MG63 (cell line): ENCODE data around the gene RASGEF1B. TPM values are rescaled to one million over a fixed set of nuclear protein-coding genes. Genes with fewer than 3 reads are reported as not detected.

Source experiments
- DNase-seq: peaks from one replicate; pipeline ENCODE4 v3.0.0-alpha.2; 2020
- H3K27me3 ChIP-seq: fragments of 250-450 bp; sonication (Bioruptor Pico); 2 replicates; pipeline ENCODE4 v1.5.1; 2020; ENCODE audit warnings: mild to moderate bottlenecking, moderate library complexity
- H3K36me3 ChIP-seq: fragments of 250-450 bp; sonication (Bioruptor Pico); 2 replicates; pipeline ENCODE4 v1.5.1; 2020; ENCODE audit warnings: mild to moderate bottlenecking, moderate library complexity
- H3K4me3 ChIP-seq: fragments of 250-450 bp; sonication (Bioruptor Pico); 2 replicates; pipeline ENCODE4 v1.5.1; 2020; ENCODE audit warnings: mild to moderate bottlenecking, moderate library complexity
- H3K9me3 ChIP-seq: fragments of 250-450 bp; sonication (Bioruptor Pico); 2 replicates; pipeline ENCODE4 v1.5.1; 2020; ENCODE audit warnings: mild to moderate bottlenecking, moderate library complexity
- total RNA-seq: library from RNA; depleted of rRNA; stranded (reverse); fragments of >200 nt; shearing (Covaris generic); gene quantifications from 2 replicates; pipeline ENCODE4 v1.2.3, GENCODE V29; 2014; ENCODE audit warnings: low replicate concordance

The RASGEF1B gene
- total RNA-seq, 1 experiment from 2014 or later = 0.53 TPM

- Histone ChIP-seq H3K36me3 (no peaks in the 10 kb centered on the region), H3K4me3 (no peak overlapping the region), H3K27me3 (no peaks in the 10 kb centered on the region), H3K9me3 (no peaks in the 10 kb centered on the region)
- DNase-seq = no peak
Observed at GRCh38 chr4:81455897-81456296, 15.8 kb downstream of the RASGEF1B start.

GRCh38 chr4:81454948-81455347 is 16.8 kb downstream of the RASGEF1B start:
- H3K36me3 ChIP-seq = no peaks in the 10 kb centered on the region
- no peak overlapping the region for H3K4me3 ChIP-seq
- no peak for DNase-seq
- H3K9me3 ChIP-seq = no peaks in the 10 kb centered on the region
- H3K27me3 ChIP-seq = no peaks in the 10 kb centered on the region

GRCh38 chr4:81454499-81454898 is 17.2 kb downstream of the RASGEF1B start:
- Histone ChIP-seq H3K9me3 (no peaks in the 10 kb centered on the region), H3K27me3 (no peaks in the 10 kb centered on the region), H3K4me3 (no peak overlapping the region), H3K36me3 (no peaks in the 10 kb centered on the region)
- no peak for DNase-seq

- DNase-seq = no peak
- no peaks in the 10 kb centered on the region for H3K36me3 ChIP-seq
- no peak overlapping the region for H3K4me3 ChIP-seq
- no peaks in the 10 kb centered on the region for H3K27me3 ChIP-seq
- no peaks in the 10 kb centered on the region for H3K9me3 ChIP-seq
Observed at GRCh38 chr4:81453024-81453423, 18.7 kb downstream of the RASGEF1B start.

- no peaks in the 10 kb centered on the region for H3K27me3 ChIP-seq
- no peak for DNase-seq
- no peak overlapping the region for H3K4me3 ChIP-seq
Observed at GRCh38 chr4:81452452-81453006, 19.2 kb downstream of the RASGEF1B start.

GRCh38 chr4:81449015-81449414 is 22.7 kb downstream of the RASGEF1B start:
- H3K4me3 ChIP-seq = no peak overlapping the region
- H3K9me3 ChIP-seq = no peaks in the 10 kb centered on the region
- no peaks in the 10 kb centered on the region for H3K36me3 ChIP-seq
- H3K27me3 ChIP-seq = no peaks in the 10 kb centered on the region
- no peak for DNase-seq

More at GRCh38 chr4:81452452-81453006, 19.2 kb downstream of the RASGEF1B start:
- Histone ChIP-seq H3K36me3 (no peaks in the 10 kb centered on the region), H3K9me3 (no peaks in the 10 kb centered on the region)

- H3K4me3 ChIP-seq = no peak overlapping the region
- DNase-seq = no peak
Observed at GRCh38 chr4:81447566-81448229, 24.0 kb downstream of the RASGEF1B start.

GRCh38 chr4:81446634-81447033 is 25.1 kb downstream of the RASGEF1B start:
- Histone ChIP-seq H3K9me3 (no peaks in the 10 kb centered on the region), H3K36me3 (no peaks in the 10 kb centered on the region), H3K27me3 (no peaks in the 10 kb centered on the region), H3K4me3 (no peak overlapping the region)
- no peak for DNase-seq

More at GRCh38 chr4:81447566-81448229, 24.0 kb downstream of the RASGEF1B start:
- Histone ChIP-seq H3K27me3 (no peaks in the 10 kb centered on the region), H3K36me3 (no peaks in the 10 kb centered on the region), H3K9me3 (no peaks in the 10 kb centered on the region)

- DNase-seq = no peak
- H3K9me3 ChIP-seq = no peaks in the 10 kb centered on the region
- no peaks in the 10 kb centered on the region for H3K27me3 ChIP-seq
- no peaks in the 10 kb centered on the region for H3K36me3 ChIP-seq
- H3K4me3 ChIP-seq = no peak overlapping the region
Observed at GRCh38 chr4:81445196-81445595, 26.5 kb downstream of the RASGEF1B start.

- DNase-seq = no peak
Observed at GRCh38 chr4:81442484-81443085, 29.1 kb downstream of the RASGEF1B start.

GRCh38 chr4:81440949-81441348 is 30.8 kb downstream of the RASGEF1B start:
- no peak for DNase-seq
- H3K36me3 ChIP-seq = no peaks in the 10 kb centered on the region

More at GRCh38 chr4:81442484-81443085, 29.1 kb downstream of the RASGEF1B start:
- Histone ChIP-seq H3K36me3 (no peaks in the 10 kb centered on the region), H3K27me3 (no peaks in the 10 kb centered on the region), H3K4me3 (no peak overlapping the region), H3K9me3 (no peaks in the 10 kb centered on the region)

GRCh38 chr4:81436941-81437574 is 34.6 kb downstream of the RASGEF1B start:
- no peak overlapping the region for H3K4me3 ChIP-seq
- no peaks in the 10 kb centered on the region for H3K9me3 ChIP-seq
- no peaks in the 10 kb centered on the region for H3K36me3 ChIP-seq
- DNase-seq = no peak
- no peaks in the 10 kb centered on the region for H3K27me3 ChIP-seq

More at GRCh38 chr4:81440949-81441348, 30.8 kb downstream of the RASGEF1B start:
- Histone ChIP-seq H3K9me3 (no peaks in the 10 kb centered on the region), H3K4me3 (no peak overlapping the region), H3K27me3 (no peaks in the 10 kb centered on the region)

GRCh38 chr4:81436096-81436495 is 35.6 kb downstream of the RASGEF1B start:
- H3K36me3 ChIP-seq = no peaks in the 10 kb centered on the region
- no peaks in the 10 kb centered on the region for H3K27me3 ChIP-seq
- no peaks in the 10 kb centered on the region for H3K9me3 ChIP-seq
- DNase-seq = no peak
- H3K4me3 ChIP-seq = no peak overlapping the region

- Histone ChIP-seq H3K27me3 (no peaks in the 10 kb centered on the region), H3K36me3 (no peaks in the 10 kb centered on the region), H3K9me3 (no peaks in the 10 kb centered on the region), H3K4me3 (no peak overlapping the region)
- no peak for DNase-seq
Observed at GRCh38 chr4:81432825-81433224, 38.9 kb downstream of the RASGEF1B start.

- no peak overlapping the region for H3K4me3 ChIP-seq
- H3K36me3 ChIP-seq = no peaks in the 10 kb centered on the region
- no peak for DNase-seq
- H3K27me3 ChIP-seq = no peaks in the 10 kb centered on the region
- H3K9me3 ChIP-seq = no peaks in the 10 kb centered on the region
Observed at GRCh38 chr4:81431971-81432370, 39.7 kb downstream of the RASGEF1B start.

- no peaks in the 10 kb centered on the region for H3K27me3 ChIP-seq
- H3K4me3 ChIP-seq = no peak overlapping the region
- H3K9me3 ChIP-seq = no peaks in the 10 kb centered on the region
- H3K36me3 ChIP-seq = no peaks in the 10 kb centered on the region
- DNase-seq = no peak
Observed at GRCh38 chr4:81429607-81430006, 42.1 kb downstream of the RASGEF1B start.

- DNase-seq = no peak
Observed at GRCh38 chr4:81429031-81429430, 42.7 kb downstream of the RASGEF1B start.

More at GRCh38 chr4:81429031-81429430, 42.7 kb downstream of the RASGEF1B start:
- H3K27me3 ChIP-seq = no peaks in the 10 kb centered on the region
- H3K4me3 ChIP-seq = no peak overlapping the region
- no peaks in the 10 kb centered on the region for H3K9me3 ChIP-seq
- H3K36me3 ChIP-seq = no peaks in the 10 kb centered on the region
